Neural cell (in vitro differentiated cells): ENCODE data around the gene CLSTN2. TPM values are rescaled to one million over a fixed set of nuclear protein-coding genes. Genes with fewer than 3 reads are reported as not detected.

Experiments
- H2AFZ ChIP-seq: fragments of 200-600, 300-800 bp; sonication (generic), shearing (Covaris generic); 2 replicates; pipeline ENCODE4 v1.6.0; 2014; ENCODE audit warnings: low read depth, mild to moderate bottlenecking, antibody characterized with exemption, low read length, moderate library complexity
- H3F3A ChIP-seq: fragments of 200-600 bp; shearing (Covaris generic); 2 replicates; pipeline ENCODE4 v1.6.1; 2016; ENCODE audit warnings: mild to moderate bottlenecking, moderate library complexity, mixed read lengths, antibody characterized with exemption, low read length; ENCODE audit not compliant: insufficient read depth, poor library complexity, severe bottlenecking
- H3K27ac ChIP-seq: fragments of 200-600, 300-800 bp; sonication (generic), shearing (Covaris generic); 2 replicates; pipeline ENCODE4 v1.5.1; 2014; ENCODE audit warnings: mild to moderate bottlenecking, low read length, moderate library complexity
- H3K27me3 ChIP-seq: fragments of 300-800, 200-600 bp; sonication (generic), shearing (Covaris generic); 2 replicates; pipeline ENCODE4 v1.6.0; 2014; ENCODE audit warnings: mild to moderate bottlenecking, low read depth, low read length, moderate library complexity; ENCODE audit not compliant: insufficient read depth
- H3K36me3 ChIP-seq: fragments of 300-800, 200-600 bp; sonication (generic), shearing (Covaris generic); 2 replicates; pipeline ENCODE4 v1.5.1; 2014; ENCODE audit warnings: mild to moderate bottlenecking, antibody characterized with exemption, low read length, moderate library complexity; ENCODE audit not compliant: insufficient read depth
- H3K4me2 ChIP-seq: fragments of 300-800, 200-600 bp; sonication (generic), shearing (Covaris generic); 2 replicates; pipeline ENCODE4 v1.6.0; 2014; ENCODE audit warnings: mild to moderate bottlenecking, low read length
- H3K4me3 ChIP-seq: fragments of 300-800, 200-600 bp; sonication (generic), shearing (Covaris generic); 2 replicates; pipeline ENCODE4 v1.5.1; 2014; ENCODE audit warnings: mild to moderate bottlenecking, low read length, moderate library complexity
- H3K79me2 ChIP-seq: fragments of 200-600 bp; shearing (Covaris generic); replicated peaks from 2 replicates; pipeline ENCODE4 v1.6.0; 2014; ENCODE audit warnings: mild to moderate bottlenecking, low read length, moderate library complexity; ENCODE audit not compliant: insufficient read depth
- H3K9ac ChIP-seq: fragments of 300-800, 200-600 bp; sonication (generic), shearing (Covaris generic); 2 replicates; pipeline ENCODE4 v1.6.1; 2016; ENCODE audit warnings: mild to moderate bottlenecking, low read length, mixed read lengths
- H3K9me2 ChIP-seq: fragments of 200-600 bp; shearing (Covaris generic); 2 replicates; pipeline ENCODE4 v1.6.1; 2016; ENCODE audit warnings: mild to moderate bottlenecking, low read length, mixed read lengths; ENCODE audit not compliant: insufficient read depth
- H3K9me3 ChIP-seq: fragments of 200-600, 300-800 bp; sonication (generic), shearing (Covaris generic); 2 replicates; pipeline ENCODE4 v1.6.1; 2016; ENCODE audit warnings: mild to moderate bottlenecking, mixed run types, low read length, moderate library complexity, mixed read lengths
- H4K20me1 ChIP-seq: fragments of 200-600 bp; shearing (Covaris generic); 2 replicates; pipeline ENCODE4 v1.6.1; 2016; ENCODE audit warnings: mild to moderate bottlenecking, mixed run types; ENCODE audit not compliant: insufficient read depth
- EP300 ChIP-seq: fragments of 450-650 bp; conservative IDR thresholded peaks from 2 replicates; pipeline ENCODE4 v1.6.1; 2014; ENCODE audit warnings: antibody characterized with exemption, mild to moderate bottlenecking, moderate library complexity; ENCODE audit not compliant: poor library complexity, severe bottlenecking
- EZH2 ChIP-seq: fragments of 200-600, 300-800 bp; shearing (Covaris generic), sonication (generic); IDR thresholded peaks from 2 replicates; pipeline ENCODE4 v1.6.1; 2014; ENCODE audit warnings: antibody characterized with exemption, low read length, borderline replicate concordance, mild to moderate bottlenecking; ENCODE audit not compliant: insufficient read depth, poor library complexity, severe bottlenecking
- MXI1 ChIP-seq: fragments of 450-650 bp; conservative IDR thresholded peaks from 2 replicates; pipeline ENCODE4 v1.6.1; 2014; ENCODE audit warnings: antibody characterized with exemption, mild to moderate bottlenecking; ENCODE audit not compliant: poor library complexity, severe bottlenecking
- POLR2AphosphoS5 ChIP-seq: IDR thresholded peaks from 2 replicates; pipeline ENCODE4 v1.6.1; 2012
- RAD21 ChIP-seq: fragments of 450-650 bp; conservative IDR thresholded peaks from 2 replicates; pipeline ENCODE4 v1.6.1; 2014; ENCODE audit warnings: antibody characterized with exemption, mild to moderate bottlenecking, moderate library complexity
- SMC3 ChIP-seq: fragments of 450-650 bp; conservative IDR thresholded peaks from 2 replicates; pipeline ENCODE4 v1.6.1; 2014; ENCODE audit warnings: antibody characterized with exemption, mild to moderate bottlenecking, moderate library complexity; ENCODE audit not compliant: poor library complexity
- TAF1 ChIP-seq: IDR thresholded peaks from 2 replicates; pipeline ENCODE4 v1.6.1; 2012; ENCODE audit warnings: low read depth
- polyA plus RNA-seq: library from polyadenylated mRNA; depleted of rRNA; stranded (reverse); fragments of >200 nt; gene quantifications from 2 replicates; pipeline ENCODE4 v1.2.3, GENCODE V29; 2014
- TF ChIP-seq, protein P1 (sequence below): fragments of 450-650 bp; IDR thresholded peaks from 2 replicates; pipeline ENCODE4 v1.5.1; 2014; ENCODE audit warnings: antibody characterized with exemption, mild to moderate bottlenecking, moderate library complexity; ENCODE audit not compliant: poor library complexity, severe bottlenecking
- TF ChIP-seq, protein P2 (sequence below): IDR thresholded peaks from 2 replicates; pipeline ENCODE4 v1.6.1; 2012; ENCODE audit warnings: borderline replicate concordance

CLSTN2 gene
- polyA plus RNA-seq, 1 donor from 2014 or later, result 10.7 TPM

DNA sequence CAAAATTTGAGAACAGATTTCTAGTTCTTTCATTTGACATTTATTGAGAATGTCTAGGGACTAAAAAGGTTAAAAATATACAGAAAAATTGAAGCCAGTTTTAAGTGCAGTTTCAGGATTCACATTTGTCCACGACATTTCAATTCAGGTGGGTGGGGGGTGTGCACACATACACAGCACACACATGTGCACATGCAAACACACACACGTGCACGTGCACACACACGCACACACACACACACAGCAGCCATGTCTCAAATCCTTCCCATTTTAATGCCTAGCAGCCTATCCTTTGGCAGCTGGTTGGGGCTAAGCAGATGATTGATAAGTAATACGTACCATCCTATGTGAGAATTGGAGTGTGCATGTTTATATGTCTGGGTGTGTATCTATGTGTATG lies 504.5 kb downstream of the CLSTN2 start:
- no peak overlapping the region for H3K9ac ChIP-seq
- no peak overlapping the region for H3K27ac ChIP-seq
- no peaks in the 10 kb centered on the region for H3K9me3 ChIP-seq
- H3K27me3 ChIP-seq, result no peaks in the 10 kb centered on the region
- TF ChIP-seq, protein P1, sequence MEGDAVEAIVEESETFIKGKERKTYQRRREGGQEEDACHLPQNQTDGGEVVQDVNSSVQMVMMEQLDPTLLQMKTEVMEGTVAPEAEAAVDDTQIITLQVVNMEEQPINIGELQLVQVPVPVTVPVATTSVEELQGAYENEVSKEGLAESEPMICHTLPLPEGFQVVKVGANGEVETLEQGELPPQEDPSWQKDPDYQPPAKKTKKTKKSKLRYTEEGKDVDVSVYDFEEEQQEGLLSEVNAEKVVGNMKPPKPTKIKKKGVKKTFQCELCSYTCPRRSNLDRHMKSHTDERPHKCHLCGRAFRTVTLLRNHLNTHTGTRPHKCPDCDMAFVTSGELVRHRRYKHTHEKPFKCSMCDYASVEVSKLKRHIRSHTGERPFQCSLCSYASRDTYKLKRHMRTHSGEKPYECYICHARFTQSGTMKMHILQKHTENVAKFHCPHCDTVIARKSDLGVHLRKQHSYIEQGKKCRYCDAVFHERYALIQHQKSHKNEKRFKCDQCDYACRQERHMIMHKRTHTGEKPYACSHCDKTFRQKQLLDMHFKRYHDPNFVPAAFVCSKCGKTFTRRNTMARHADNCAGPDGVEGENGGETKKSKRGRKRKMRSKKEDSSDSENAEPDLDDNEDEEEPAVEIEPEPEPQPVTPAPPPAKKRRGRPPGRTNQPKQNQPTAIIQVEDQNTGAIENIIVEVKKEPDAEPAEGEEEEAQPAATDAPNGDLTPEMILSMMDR, result no peak
- TF ChIP-seq RAD21 (no peak), MXI1 (no peak), TAF1 (no peak), SMC3 (no peak), EP300 (no peak), EZH2 (no peak)
- TF ChIP-seq, protein P2, sequence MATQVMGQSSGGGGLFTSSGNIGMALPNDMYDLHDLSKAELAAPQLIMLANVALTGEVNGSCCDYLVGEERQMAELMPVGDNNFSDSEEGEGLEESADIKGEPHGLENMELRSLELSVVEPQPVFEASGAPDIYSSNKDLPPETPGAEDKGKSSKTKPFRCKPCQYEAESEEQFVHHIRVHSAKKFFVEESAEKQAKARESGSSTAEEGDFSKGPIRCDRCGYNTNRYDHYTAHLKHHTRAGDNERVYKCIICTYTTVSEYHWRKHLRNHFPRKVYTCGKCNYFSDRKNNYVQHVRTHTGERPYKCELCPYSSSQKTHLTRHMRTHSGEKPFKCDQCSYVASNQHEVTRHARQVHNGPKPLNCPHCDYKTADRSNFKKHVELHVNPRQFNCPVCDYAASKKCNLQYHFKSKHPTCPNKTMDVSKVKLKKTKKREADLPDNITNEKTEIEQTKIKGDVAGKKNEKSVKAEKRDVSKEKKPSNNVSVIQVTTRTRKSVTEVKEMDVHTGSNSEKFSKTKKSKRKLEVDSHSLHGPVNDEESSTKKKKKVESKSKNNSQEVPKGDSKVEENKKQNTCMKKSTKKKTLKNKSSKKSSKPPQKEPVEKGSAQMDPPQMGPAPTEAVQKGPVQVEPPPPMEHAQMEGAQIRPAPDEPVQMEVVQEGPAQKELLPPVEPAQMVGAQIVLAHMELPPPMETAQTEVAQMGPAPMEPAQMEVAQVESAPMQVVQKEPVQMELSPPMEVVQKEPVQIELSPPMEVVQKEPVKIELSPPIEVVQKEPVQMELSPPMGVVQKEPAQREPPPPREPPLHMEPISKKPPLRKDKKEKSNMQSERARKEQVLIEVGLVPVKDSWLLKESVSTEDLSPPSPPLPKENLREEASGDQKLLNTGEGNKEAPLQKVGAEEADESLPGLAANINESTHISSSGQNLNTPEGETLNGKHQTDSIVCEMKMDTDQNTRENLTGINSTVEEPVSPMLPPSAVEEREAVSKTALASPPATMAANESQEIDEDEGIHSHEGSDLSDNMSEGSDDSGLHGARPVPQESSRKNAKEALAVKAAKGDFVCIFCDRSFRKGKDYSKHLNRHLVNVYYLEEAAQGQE, result no peak
- H3K9me2 ChIP-seq, result no peaks in the 10 kb centered on the region
- H3K36me3 ChIP-seq, result no peaks in the 10 kb centered on the region
- H3F3A ChIP-seq, result no peaks in the 10 kb centered on the region
- no peak overlapping the region for H2AFZ ChIP-seq
- no peak overlapping the region for H3K4me3 ChIP-seq
- H3K79me2 ChIP-seq, result no peaks in the 10 kb centered on the region
- H4K20me1 ChIP-seq, result no peaks in the 10 kb centered on the region
- no peak overlapping the region for H3K4me2 ChIP-seq

GRCh38 chr3:140440446-140440845 lies 505.5 kb downstream of the CLSTN2 start:
- Histone ChIP-seq H3K27me3 (no peaks in the 10 kb centered on the region), H4K20me1 (no peaks in the 10 kb centered on the region), H3K27ac (no peak overlapping the region), H3K9me3 (no peaks in the 10 kb centered on the region), H3K4me3 (no peak overlapping the region), H3K36me3 (no peaks in the 10 kb centered on the region), H3F3A (no peaks in the 10 kb centered on the region), H3K79me2 (no peaks in the 10 kb centered on the region), H3K4me2 (no peak overlapping the region), H2AFZ (no peak overlapping the region), H3K9me2 (no peaks in the 10 kb centered on the region), H3K9ac (no peak overlapping the region)
- no peak for TF ChIP-seq RAD21
- TF ChIP-seq SMC3, result no peak
- TF ChIP-seq, protein P2, result no peak
- TF ChIP-seq MXI1, result no peak
- TF ChIP-seq, protein P1, result no peak
- no peak for TF ChIP-seq EZH2
- TF ChIP-seq TAF1, result no peak
- no peak for TF ChIP-seq POLR2AphosphoS5
- TF ChIP-seq EP300, result no peak
